ENCODE results near the gene RGPD8. TPM values are rescaled to one million over a fixed set of nuclear protein-coding genes. Genes with fewer than 3 reads are reported as not detected.
"Not testable (repeated sequence)": the region's sequence is repeated elsewhere in the genome, so short reads cannot be mapped to it uniquely, and the experiment has no call there.

The RGPD8 gene
- 5.0 and 7.0 TPM in 2 replicates for total RNA-seq (2021)
- percentile 51 among the genes with signal in this experiment for Bru-seq, nascent RNA
- percentile 61 among the genes with signal in this experiment for BruChase-seq, experiment 1, labeled RNA remaining after a 2-hour chase
- percentile 45 among the genes with signal in this experiment for BruChase-seq, experiment 2, labeled RNA remaining after a 6-hour chase
- long read RNA-seq: 0 reads

- H3K27me3 ChIP-seq (ENCODE audit: insufficient read depth, low read depth); H3K79me2 ChIP-seq (ENCODE audit: low read depth); H3K36me3 ChIP-seq (ENCODE audit: low read depth); H3F3A ChIP-seq (ENCODE audit: insufficient read depth, low read depth); H3K27ac ChIP-seq; H2AFZ ChIP-seq; H3K9me3 ChIP-seq (ENCODE audit: insufficient read depth, low read depth); H3K4me3 ChIP-seq; BruUV-seq (replicated peaks); H3K9me2 ChIP-seq (ENCODE audit: insufficient read depth); POLR2A ChIA-PET (ENCODE audit: unreplicated experiment); H3K4me2 ChIP-seq; H3K4me1 ChIP-seq (replicated peaks; ENCODE audit: insufficient read depth); H4K20me1 ChIP-seq (ENCODE audit: insufficient read depth): not testable (repeated sequence)
- CTCF ChIA-PET: interaction anchor here (0.6 to 1.4 kb wide), 3 partner anchors 174 to 534 kb away, joined by 3 to 15 read pairs (median 8); no protein-coding TSS in a partner anchor
- TF ChIP-seq, protein P1, sequence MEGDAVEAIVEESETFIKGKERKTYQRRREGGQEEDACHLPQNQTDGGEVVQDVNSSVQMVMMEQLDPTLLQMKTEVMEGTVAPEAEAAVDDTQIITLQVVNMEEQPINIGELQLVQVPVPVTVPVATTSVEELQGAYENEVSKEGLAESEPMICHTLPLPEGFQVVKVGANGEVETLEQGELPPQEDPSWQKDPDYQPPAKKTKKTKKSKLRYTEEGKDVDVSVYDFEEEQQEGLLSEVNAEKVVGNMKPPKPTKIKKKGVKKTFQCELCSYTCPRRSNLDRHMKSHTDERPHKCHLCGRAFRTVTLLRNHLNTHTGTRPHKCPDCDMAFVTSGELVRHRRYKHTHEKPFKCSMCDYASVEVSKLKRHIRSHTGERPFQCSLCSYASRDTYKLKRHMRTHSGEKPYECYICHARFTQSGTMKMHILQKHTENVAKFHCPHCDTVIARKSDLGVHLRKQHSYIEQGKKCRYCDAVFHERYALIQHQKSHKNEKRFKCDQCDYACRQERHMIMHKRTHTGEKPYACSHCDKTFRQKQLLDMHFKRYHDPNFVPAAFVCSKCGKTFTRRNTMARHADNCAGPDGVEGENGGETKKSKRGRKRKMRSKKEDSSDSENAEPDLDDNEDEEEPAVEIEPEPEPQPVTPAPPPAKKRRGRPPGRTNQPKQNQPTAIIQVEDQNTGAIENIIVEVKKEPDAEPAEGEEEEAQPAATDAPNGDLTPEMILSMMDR (conservative IDR thresholded peaks at IDR 0.05): peak; percentile 63
- DNase-seq: peak in 1 of 2 experiments; percentile 77
- intact Hi-C loops (cut with micrococcal nuclease; ENCODE audit: unreplicated experiment): loop anchor here (10.0 kb wide), 1 partner anchor 179 kb away; the partner anchor contains the start of gene ZC3H8
These were observed at the start of gene RGPD8 for GRCh38 chr2:112433480-112433879. TSS of gene RGPD8 (minus strand) at chr2:112433645. CDS start at chr2:112433453, 192 bp downstream.

DNA sequence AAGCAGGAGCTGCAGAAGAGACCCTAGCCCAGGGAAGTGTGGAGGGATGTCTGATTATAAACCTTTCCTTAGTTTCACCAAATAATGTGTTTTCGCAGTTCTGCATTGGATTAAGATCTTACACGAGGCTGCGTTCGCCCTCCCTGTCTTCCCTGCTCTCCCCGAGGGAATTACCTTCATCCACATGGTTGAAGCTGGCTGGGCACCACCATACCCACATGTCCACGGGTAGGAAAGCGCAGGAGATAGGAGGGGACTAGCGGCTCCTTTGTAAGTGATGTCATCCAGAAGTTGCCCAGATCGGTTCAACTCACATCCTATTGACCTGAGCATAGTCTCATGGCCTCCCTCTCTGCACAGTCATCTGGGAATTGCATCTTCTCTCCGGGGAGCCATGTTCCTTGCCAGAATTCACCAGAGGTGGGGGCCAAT lies 49.6 kb upstream of the RGPD8 start:
- peak overlapping the region; percentile 62 for H3K4me3 ChIP-seq
- H3K27me3 ChIP-seq (ENCODE audit: insufficient read depth, low read depth): no peaks in the 10 kb centered on the region
- no TSS peak for BruUV-seq (replicated peaks)
- H3K4me2 ChIP-seq: peak overlapping the region; percentile 86
- no peaks in the 10 kb centered on the region for H4K20me1 ChIP-seq (ENCODE audit: insufficient read depth)
- ChIA-PET POLR2A (ENCODE audit: unreplicated experiment) (no interaction called here), CTCF (no interaction called here)
- DNase-seq: peak; percentile 22 to 40
- no peak for TF ChIP-seq EZH2 (IDR thresholded peaks at IDR 0.05; ENCODE audit: low read depth)
- TF ChIP-seq, protein P1 (conservative IDR thresholded peaks at IDR 0.05): no peak
- intact Hi-C loops (cut with micrococcal nuclease; ENCODE audit: unreplicated experiment): loop anchor here (5.0 kb wide), 2 partner anchors 206 to 454 kb away; partner anchors contain the start of gene ZC3H6
- H3K9me2 ChIP-seq (ENCODE audit: insufficient read depth): no peaks in the 10 kb centered on the region
- no peaks in the 10 kb centered on the region for H3K9me3 ChIP-seq (ENCODE audit: insufficient read depth, low read depth)
- H3K79me2 ChIP-seq (ENCODE audit: low read depth): peaks cover 29% of the 10 kb centered on the region
- peaks cover 15% of the 10 kb centered on the region for H3K4me1 ChIP-seq (replicated peaks; ENCODE audit: insufficient read depth)
- H3F3A ChIP-seq (ENCODE audit: insufficient read depth, low read depth): peaks cover 25% of the 10 kb centered on the region
- peak overlapping the region; percentile 26 for H3K27ac ChIP-seq
- peak overlapping the region; percentile 94 for H2AFZ ChIP-seq
- H3K36me3 ChIP-seq (ENCODE audit: low read depth): no peaks in the 10 kb centered on the region

DNA sequence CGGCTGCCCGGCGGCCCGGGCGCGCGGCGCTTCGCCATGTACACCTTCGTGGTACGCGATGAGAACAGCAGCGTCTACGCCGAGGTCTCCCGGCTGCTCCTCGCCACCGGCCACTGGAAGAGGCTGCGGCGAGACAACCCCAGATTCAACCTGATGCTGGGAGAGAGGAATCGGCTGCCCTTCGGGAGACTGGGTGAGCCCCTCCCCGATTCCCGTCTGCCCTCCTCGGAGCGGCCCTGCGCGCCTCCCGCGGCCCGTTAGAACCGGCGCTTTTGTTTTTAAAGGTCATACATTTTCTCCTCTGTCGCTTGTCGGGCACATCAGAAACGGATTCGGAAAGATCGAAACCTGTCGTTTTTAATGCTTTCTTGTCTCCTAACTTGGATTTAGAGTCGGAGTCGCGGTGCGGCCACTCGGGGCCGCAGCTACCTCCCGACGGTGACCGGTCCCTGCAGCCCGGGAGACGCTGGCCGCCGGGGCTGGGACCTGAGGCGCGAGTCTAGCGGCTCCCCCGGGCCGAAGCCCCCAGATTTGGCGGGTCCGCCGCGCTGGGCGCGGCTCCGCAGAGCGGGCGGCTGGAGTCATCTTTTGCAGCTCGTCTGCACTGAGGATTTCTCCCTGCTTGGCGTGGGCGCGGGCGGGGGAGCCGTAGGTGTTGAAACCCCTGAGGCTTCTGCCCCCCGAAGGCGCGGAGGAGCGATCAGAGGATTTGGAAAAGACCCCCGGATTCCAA lies 49.0 kb upstream of the RGPD8 start:
- H4K20me1 ChIP-seq (ENCODE audit: insufficient read depth): no peaks in the 10 kb centered on the region
- H3K27ac ChIP-seq: peak overlapping the region; percentile 26
- TF ChIP-seq, protein P1 (conservative IDR thresholded peaks at IDR 0.05): no peak
- no peak for TF ChIP-seq EZH2 (IDR thresholded peaks at IDR 0.05; ENCODE audit: low read depth)
- peaks cover 15% of the 10 kb centered on the region for H3K4me1 ChIP-seq (replicated peaks; ENCODE audit: insufficient read depth)
- ChIA-PET CTCF (no interaction called here), POLR2A (ENCODE audit: unreplicated experiment) (no interaction called here)
- peak overlapping the region; percentile 94 for H2AFZ ChIP-seq
- H3K4me3 ChIP-seq: peak overlapping the region; percentile 62
- H3K36me3 ChIP-seq (ENCODE audit: low read depth): no peaks in the 10 kb centered on the region
- peaks cover 27% of the 10 kb centered on the region for H3K79me2 ChIP-seq (ENCODE audit: low read depth)
- DNase-seq: peak; percentile 45 to 50
- H3K4me2 ChIP-seq: peak overlapping the region; percentile 86
- intact Hi-C loops (cut with micrococcal nuclease; ENCODE audit: unreplicated experiment): loop anchor here (5.0 kb wide), 2 partner anchors 205 to 455 kb away; partner anchors contain the start of gene ZC3H6
- H3F3A ChIP-seq (ENCODE audit: insufficient read depth, low read depth): peaks cover 25% of the 10 kb centered on the region
- BruUV-seq (replicated peaks): TSS peak; percentile 64
- no peaks in the 10 kb centered on the region for H3K27me3 ChIP-seq (ENCODE audit: insufficient read depth, low read depth)
- H3K9me2 ChIP-seq (ENCODE audit: insufficient read depth): no peaks in the 10 kb centered on the region
- no peaks in the 10 kb centered on the region for H3K9me3 ChIP-seq (ENCODE audit: insufficient read depth, low read depth)
